D341Med (cell line): ENCODE results near the gene CCS.
A peak's percentile ranks its signal among the peaks of the same experiment; 100 is the strongest.
"Not testable (repeated sequence)": the region's sequence is repeated elsewhere in the genome, so short reads cannot be mapped to it uniquely, and the experiment has no call there.

Experiments
- DNase-seq: peaks from one replicate; pipeline ENCODE4 v3.0.0; 2012; ENCODE audit warnings: low spot score

Gene CCS

DNA sequence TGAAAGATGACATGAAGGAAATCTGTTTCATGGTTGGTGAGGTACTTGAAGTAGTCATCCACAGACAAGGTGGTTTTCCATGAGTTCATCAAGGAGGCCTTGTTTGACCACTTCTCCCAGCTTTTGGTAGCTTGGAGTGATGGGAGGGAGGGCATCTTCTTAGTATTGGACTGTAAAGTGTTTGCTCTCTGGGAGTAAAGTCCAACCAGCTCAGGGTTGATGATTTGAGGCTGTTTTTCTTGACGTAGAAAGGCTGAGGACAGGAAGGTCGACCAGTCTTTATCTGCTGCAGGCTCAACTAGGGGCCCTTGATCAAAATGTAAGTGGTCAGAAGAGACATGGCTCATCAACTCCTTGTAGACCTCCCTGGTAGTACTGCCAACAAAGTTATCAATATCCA, 1.8 kb upstream of the CCS start:
- DNase-seq, result no peak

DNA sequence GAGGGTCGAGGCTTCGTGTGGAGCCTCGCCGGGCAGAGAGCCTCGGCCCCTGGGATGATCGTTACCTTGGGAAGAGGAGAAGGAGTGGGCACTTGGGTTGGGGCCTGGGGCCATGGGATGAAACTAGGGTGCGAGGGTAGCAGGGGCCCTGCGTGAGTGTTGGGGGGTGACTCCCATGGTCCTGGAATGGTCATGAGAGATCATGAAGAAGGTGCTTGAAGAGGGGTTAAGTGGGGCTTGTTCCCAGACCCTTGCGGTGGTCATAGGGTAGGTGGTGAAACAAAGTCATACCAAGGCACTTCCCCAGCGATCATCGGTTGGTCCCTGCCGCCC, 284 bp downstream of the CCS start:
- DNase-seq, result no peak

DNA sequence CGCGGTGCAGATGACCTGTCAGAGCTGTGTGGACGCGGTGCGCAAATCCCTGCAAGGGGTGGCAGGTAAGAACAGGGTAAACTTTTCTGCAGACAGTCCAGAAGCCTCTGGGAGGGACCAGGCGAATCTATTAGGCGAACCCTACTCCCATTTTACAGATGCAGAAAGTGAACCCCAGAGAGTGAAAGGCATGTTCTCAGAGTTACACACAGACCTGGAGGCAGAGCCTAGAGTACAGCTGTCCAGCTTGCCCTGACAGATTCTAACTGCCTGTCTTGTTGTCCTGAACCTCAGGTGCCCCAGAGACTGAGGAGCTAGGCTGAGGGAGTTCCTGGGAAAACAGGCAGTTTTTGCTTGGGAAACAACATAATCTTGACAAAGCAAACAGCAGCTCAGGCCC, 665 bp downstream of the CCS start:
- DNase-seq, result no peak

DNA sequence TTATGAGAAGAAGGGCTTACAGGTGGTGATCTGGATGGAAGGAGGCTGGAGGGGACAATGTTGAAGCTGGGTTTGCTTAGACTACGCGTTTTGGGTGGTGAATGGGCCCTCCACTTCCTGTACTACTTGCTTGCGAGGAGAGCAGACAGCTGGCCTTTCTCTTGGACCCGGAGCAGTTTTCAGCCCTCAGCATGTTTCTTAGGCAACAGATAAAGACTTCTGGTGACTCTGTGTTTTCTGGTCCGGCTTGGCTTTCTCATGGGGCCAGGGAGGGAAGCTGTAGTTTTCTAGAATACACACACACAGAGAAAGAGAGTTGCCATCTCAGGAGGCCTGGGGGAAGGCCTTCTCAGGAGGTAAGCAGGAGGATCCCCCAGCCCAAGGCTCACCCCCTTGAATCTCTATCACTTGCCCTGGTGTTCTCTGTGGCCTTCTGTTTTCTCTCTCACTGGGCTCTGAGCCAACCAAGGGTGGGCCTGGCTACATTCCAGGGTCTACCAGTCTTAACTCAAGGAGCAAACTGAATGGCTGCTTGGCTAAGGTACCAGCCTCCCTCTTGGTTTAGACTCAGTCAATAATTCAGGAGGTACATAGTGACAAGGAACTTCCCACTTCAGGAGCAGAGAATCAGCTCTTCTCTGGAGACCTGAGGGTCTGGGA, 2.4 kb downstream of the CCS start:
- DNase-seq, result no peak

DNA sequence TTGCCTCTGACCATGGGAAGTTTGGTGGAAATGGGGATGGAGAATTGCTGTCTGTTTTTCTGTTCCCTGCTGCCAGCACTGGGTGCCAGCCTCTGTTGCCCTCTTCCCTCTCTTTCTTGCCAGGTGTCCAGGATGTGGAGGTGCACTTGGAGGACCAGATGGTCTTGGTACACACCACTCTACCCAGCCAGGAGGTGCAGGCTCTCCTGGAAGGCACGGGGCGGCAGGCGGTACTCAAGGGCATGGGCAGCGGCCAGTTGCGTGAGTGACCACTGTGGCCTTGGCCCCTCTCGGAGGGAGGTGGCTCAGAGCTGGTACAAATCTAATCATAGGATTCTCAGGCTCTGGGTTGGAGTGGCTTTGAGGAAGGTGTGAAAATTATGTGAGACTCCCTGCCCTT, 6.0 kb downstream of the CCS start:
- DNase-seq, result no peak

DNA sequence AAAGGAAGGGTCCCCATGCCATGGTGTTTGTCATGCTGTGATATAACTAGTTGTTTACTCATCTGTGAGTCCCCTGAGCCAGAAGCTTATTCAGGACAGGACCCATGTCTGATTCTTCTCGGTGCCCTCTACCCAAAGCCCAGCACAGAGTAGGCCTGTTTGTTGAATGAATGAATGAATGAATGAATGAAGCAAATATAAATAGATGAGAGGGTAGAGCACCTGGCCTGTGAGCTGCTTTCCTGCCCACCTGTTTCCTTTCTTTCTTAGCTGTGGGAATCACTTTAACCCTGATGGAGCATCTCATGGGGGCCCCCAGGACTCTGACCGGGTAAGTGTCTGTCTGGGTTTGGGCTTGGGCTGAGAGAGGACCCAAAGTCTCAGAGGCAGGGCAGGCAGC, 7.2 kb downstream of the CCS start:
- DNase-seq, result no peak

DNA sequence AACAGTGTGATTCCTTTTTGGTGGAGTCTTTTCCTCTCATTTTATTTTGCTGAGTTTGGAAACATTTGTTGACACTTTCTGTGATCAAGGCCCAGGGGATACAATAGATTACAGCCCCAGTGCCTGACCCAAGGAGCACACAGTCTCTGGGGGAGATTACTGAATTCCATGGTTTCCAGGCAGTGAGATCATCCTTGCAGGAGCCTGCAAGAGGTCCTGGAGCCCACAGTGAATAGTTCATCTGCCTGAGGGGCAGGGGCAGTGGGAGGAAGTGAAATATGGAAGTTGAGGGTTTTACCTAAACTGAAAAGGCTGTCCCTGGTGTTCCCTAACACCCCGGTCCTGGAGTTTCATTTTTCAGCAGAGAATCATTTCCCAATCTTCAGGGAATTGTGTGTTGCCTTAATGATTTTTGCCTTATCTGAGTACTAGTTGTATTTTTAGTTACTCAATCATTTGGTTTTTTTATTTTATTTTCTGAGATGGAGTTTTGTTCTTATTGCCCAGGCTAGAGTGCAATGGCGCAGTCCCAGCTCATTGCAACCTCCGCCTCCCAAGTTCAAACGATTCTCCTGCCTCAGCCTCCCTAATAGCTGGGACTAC, 7.7 kb downstream of the CCS start:
- DNase-seq, result no peak

DNA sequence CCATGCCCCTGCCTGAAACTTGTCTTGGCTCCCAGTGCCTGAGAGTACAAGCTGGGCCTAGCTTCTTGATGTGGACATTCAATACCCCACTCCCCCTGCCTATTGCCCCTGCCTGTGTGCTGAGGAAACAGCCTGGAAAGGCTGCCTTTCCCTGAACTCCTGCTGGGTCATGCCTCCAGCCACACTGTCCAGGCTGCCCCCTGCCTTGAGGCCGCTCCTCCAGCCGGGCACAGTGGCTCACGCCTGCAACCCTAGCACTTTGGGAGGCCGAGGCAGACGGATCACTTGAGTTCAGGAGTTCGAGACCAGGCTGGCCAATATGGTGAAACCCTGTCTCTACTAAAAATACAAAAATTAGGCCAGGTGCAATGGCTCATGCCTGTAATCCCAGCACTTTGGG, 10.1 kb downstream of the CCS start:
- DNase-seq, result no peak

DNA sequence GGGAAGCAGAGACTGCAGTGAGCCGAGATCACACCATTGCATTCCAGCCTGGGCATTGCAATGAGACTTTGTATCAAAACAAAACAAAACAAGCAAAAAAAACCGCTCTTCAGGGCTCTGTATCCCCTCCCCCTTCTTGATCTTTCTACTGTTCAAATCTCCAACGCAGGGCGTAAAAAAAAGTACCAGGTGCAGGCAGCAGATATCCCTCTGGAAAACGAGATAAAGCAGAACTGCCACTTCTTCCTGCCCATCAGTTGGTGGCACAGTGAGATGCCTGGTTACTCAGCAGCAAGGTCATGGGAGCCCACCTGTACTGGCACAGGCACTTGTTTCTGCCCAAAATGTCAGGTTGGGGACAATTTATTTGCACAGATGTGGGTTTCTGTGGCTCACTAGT, 11.2 kb downstream of the CCS start:
- DNase-seq, result no peak

DNA sequence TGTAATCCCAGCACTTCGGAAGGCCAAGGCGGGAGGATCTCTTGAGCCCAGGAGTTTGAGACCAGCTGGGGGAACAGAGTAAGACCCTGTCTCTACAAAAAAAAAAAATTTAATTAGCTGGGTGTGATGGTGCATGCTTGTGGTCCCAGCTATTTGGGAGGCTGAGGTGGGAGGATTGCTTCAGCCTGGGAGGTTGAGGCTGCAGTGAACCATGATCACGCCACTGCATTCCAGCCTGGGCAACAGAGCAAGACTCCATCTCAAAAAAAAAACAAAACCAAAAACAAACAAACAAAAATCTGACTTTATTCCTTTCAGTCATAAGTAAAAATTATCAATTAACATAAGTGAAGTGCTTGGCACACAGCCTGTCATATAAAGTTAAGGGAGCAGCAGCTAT, 13.6 kb downstream of the CCS start:
- DNase-seq, result not testable (repeated sequence)

DNA sequence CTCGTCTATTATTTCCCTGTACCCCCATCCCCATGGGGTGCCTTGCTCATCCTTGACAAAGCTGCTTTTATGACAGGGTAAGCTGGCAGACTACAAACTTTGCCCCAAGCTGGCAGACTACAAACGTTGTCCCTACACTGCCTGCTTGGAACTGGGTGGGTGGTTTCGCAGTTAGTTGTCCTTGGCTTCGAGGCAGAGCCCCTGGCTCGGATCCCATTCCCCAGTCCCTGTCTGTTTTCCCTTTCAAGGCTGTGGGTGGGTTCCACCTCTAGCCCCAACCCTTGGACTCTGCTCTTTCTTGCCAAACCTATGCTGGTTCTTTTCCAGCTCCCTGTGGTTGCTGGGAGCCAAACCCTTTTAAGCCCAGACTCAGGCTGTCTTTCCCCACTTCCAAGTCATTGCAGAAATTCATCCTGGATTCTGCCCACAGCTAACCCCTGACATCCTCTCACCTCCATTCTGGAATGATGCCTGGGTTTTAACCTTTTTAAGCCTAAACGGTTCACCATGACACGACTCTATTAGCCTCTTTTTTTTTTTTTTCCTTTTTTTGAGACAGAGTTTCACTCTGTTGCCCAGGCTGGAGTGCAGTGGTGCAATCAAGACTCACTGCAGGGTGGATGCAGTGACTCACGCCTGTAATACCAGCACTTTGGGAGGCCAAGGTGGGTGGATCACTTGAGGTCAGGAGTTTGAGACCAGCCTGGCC, 14.3 kb downstream of the CCS start:
- DNase-seq, result no peak

DNA sequence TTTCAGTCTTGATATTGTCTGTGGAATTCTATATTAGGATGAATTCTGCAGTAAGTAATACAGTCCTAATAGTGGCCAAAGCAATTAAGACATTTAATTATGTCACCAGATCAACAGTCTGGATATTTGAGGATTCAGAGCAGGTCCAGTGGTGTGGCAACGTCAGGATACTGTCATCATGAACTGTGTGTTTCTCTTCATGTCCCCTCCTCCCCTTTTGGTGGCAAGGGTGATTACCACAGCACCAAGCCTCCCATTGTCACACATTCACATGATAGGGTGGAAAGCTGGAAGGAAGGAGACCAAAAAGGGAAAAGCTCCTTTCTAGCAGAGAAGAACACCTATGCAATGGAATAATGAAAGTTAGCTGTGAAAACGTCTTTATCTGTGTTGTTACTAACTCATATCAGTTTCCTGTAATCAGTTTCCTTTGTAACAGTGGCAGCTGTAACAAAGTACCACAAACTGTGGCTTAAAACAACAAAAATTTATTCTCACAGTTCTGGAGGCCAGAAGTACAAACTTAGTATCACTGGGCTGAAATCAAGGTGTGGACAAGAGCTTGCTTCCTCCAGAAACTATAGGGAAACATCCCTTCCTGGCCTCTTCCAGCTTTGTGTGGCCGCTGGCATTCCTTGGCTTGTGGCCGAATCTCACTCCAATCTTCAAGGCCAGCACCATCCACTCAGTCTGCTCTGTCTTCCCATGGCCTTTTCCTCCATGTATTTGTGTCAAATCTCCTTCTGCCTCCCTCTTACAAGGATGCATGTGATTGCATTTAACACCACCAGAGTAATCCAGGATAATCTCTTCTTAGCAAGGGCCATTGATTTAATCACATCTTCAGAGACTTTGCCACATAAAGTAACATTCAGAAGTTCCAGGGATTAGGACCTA, 17.0 kb downstream of the CCS start:
- peak; percentile 48 for DNase-seq

DNA sequence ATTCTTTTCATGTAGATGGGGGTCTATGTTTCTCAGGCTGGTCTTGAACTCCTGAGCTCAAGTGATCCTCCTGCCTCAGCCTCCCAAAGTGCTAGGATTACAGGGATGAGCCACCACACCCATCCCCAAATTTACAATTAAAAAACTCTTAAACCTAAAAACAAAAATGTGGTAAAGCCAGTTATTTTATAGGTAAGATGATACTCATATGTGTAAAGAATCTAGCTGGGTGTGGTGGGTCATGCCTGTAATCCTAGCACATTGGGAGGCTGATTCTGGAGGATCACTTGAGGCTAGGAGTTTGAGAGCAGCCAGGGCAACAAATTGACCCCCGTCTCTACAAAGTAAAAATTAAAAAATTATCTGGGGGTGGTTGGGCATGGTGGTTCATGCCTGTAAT, 19.5 kb downstream of the CCS start:
- no peak for DNase-seq

DNA sequence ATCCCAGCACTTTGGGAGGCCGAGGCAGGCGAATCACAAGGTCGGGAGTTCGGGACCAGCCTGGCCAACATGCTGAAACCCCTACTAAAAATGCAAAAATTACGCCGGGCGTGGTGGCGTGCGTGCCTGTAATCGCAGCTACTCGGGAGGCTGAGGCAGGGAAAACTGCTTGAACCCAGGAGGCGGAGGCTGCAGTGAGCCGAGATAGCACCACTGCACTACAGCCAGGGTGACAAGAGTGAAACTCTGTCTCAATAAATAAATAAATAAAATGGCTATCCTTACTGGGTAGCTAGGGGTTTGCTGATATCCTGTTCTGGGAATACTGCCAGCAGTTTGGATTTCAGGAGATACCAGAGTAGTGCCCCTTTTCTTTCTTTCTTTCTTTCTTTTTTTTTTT, 21.1 kb downstream of the CCS start:
- DNase-seq, result no peak

DNA sequence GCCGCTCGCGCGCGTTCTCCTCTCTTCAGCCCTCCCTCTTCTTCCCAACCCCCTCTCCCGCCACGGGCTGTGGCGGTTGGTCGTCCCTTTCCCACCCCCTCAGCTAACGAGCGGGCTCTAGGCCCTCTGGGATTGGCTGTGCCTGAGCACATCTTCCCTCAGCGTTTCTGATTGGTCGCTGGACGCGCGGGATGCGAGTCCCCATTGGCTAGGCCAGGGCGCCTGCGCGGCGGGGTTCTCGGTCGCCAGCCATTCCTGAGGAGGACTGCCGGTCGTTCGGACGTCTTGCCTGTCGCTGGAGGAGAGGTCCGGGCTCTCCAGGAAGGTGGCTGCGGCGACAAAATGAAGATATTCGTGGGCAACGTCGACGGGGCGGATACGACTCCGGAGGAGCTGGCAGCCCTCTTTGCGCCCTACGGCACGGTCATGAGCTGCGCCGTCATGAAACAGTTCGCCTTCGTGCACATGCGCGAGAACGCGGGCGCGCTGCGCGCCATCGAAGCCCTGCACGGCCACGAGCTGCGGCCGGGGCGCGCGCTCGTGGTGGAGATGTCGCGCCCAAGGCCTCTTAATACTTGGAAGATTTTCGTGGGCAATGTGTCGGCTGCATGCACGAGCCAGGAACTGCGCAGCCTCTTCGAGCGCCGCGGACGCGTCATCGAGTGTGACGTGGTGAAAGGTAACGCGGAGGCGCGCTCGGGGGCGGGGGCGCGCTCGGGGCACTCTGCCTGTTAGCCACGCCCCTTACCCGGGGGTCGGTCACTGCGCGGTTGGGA, 23.6 kb downstream of the CCS start, which contains the start of gene RBM14:
TSS of gene RBM14 (plus strand) at position 252 of the 776 bp plus-strand sequence. CDS start at position 343, 91 bp downstream.
- peak; percentile 97 for DNase-seq

DNA sequence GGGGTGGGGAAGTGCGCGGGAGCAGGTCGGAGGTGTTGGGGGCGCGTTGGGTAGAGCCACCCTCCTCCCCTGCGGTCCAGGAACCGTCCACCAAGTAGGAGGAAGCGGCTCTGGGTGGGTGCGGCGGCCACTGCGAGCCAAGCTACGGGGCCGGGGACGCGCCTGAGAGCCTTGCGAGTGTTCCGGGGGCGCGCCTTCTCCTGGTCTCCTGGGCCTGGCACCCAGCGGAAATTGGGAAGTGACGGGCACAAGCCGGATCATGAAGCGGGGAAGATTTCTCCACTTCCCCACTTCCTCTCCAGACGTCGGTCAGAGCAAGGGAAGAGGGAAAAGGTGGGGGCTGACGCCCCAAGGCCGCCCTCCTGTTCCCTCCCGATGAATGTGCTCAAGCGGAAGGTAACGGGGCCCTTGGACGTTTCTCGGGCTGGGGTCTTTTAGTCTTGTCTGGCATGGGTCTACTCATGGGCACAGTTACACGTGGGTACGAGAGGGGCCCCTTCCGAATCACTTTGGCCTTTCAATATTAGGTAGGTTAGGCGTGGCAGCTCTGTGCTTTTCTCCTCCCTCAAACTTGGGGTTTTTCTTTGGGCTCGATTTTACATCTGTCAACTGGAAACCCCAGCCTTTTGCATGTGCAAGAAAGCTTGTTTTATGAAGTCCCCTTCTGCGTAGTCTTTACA, 24.3 kb downstream of the CCS start:
- no peak for DNase-seq

DNA sequence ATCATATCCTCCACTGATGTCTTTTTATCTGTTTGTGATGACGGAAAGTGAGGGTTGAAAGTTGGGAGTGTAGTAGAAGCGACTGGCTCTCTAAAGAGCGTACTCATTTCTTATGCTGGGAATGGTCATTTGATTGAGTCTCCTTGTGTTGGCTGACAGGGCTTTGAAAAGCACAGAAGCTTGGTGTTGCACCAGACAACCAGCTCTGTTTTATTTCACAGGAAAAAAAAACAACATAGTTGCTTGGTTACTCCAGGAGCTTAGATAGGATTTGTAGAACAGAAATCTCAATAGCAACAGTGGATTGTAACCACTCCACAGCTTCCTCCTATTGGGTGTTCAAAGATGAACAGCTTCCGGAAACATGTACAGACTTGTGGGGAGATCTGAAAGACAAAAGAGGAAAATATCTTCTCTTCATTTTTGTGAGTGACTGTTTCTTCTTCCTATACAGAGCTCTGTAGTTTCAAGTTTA, 26.1 kb downstream of the CCS start:
- DNase-seq, result no peak

DNA sequence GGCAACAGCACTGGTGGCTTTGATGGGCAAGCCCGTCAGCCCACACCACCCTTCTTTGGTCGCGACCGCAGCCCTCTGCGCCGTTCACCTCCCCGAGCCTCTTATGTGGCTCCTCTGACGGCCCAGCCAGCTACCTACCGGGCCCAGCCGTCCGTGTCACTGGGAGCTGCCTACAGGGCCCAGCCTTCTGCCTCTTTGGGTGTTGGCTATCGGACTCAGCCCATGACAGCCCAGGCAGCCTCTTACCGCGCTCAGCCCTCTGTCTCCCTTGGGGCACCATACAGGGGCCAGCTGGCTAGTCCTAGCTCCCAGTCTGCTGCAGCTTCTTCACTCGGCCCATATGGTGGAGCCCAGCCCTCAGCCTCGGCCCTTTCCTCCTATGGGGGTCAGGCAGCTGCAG, 31.5 kb downstream of the CCS start:
- DNase-seq, result no peak

DNA sequence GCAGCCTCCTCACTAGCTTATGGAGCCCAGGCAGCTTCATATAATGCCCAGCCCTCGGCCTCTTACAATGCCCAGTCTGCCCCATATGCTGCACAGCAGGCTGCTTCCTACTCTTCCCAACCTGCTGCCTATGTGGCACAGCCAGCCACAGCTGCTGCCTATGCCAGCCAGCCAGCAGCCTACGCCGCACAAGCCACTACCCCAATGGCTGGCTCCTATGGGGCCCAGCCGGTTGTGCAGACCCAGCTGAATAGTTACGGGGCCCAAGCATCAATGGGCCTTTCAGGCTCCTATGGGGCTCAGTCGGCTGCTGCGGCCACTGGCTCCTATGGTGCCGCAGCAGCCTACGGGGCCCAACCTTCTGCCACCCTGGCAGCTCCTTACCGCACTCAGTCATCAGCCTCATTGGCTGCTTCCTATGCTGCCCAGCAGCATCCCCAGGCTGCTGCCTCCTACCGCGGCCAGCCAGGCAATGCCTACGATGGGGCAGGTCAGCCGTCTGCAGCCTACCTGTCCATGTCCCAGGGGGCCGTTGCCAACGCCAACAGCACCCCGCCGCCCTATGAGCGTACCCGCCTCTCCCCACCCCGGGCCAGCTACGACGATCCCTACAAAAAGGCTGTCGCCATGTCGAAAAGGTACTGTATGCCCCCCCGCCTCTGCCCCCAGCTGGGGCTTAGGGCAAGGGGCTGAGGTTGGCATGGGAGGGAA, 32.2 kb downstream of the CCS start:
- DNase-seq, result no peak

DNA sequence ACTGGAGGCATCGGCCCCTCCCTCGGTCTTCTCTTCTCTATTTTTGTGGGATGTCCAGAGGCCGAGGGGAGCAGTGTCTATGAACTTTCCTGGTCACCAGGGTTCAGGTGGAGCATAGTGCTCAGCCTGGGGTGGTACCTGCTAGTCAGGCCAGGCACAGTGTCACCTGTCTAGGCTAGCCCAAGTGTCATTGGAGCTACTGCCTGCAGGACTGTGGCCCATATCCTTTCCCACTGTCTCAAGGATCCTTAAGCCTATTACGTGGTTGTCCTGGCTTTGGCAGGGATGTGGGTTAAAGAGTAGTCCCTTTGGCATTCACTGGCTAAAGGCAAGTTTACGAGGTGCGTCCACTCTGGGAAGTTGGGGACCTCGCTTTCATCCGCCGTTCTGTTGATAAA, 32.8 kb downstream of the CCS start:
- no peak for DNase-seq

DNA sequence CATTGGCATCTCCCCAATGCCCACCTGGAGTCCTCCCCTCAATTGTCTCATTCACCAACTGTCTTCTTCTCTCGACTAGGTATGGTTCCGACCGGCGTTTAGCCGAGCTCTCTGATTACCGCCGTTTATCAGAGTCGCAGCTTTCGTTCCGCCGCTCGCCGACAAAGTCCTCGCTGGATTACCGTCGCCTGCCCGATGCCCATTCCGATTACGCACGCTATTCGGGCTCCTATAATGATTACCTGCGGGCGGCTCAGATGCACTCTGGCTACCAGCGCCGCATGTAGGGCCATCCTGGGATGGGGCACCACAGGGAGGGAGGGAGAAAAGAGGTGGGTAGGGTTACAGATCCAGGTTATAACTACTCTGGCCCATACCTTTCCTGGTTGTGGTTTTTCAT, 33.4 kb downstream of the CCS start:
- no peak for DNase-seq
